Measurements from ENCODE around the gene CRYBG3. TPM values are rescaled to one million over a fixed set of nuclear protein-coding genes. Genes with fewer than 3 reads are reported as not detected.

The CRYBG3 gene
- total RNA-seq, 3 donors from 2014 or later (not counting 1 experiment from before 2014, with no cell fraction given), result 1.1 to 2.4 (median 1.8) TPM

- TF ChIP-seq, protein P1, sequence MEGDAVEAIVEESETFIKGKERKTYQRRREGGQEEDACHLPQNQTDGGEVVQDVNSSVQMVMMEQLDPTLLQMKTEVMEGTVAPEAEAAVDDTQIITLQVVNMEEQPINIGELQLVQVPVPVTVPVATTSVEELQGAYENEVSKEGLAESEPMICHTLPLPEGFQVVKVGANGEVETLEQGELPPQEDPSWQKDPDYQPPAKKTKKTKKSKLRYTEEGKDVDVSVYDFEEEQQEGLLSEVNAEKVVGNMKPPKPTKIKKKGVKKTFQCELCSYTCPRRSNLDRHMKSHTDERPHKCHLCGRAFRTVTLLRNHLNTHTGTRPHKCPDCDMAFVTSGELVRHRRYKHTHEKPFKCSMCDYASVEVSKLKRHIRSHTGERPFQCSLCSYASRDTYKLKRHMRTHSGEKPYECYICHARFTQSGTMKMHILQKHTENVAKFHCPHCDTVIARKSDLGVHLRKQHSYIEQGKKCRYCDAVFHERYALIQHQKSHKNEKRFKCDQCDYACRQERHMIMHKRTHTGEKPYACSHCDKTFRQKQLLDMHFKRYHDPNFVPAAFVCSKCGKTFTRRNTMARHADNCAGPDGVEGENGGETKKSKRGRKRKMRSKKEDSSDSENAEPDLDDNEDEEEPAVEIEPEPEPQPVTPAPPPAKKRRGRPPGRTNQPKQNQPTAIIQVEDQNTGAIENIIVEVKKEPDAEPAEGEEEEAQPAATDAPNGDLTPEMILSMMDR (IDR thresholded peaks at IDR 0.05), result no peak
- no peaks in the 10 kb centered on the region for H3K36me3 Mint-ChIP-seq
- Histone ChIP-seq H3K27ac (ENCODE audit: low read length) (no peak overlapping the region), H3K9me3 (ENCODE audit: control insufficient read depth, insufficient read depth, low read length) (no peaks in the 10 kb centered on the region), H3K27me3 (ENCODE audit: control insufficient read depth, insufficient read depth, low read length) (no peaks in the 10 kb centered on the region), H3K4me1 (ENCODE audit: control insufficient read depth, insufficient read depth, low read length) (peaks cover 4% of the 10 kb centered on the region), H3K4me3 (ENCODE audit: low read length) (no peak overlapping the region), H3K36me3 (ENCODE audit: control insufficient read depth, insufficient read depth, low read length) (no peaks in the 10 kb centered on the region)
- no peak overlapping the region for H3K27ac Mint-ChIP-seq
- no peaks in the 10 kb centered on the region for H3K9me3 Mint-ChIP-seq
- DNase-seq, result peak in 1 of 2 donors; percentile 41
- H3K4me3 Mint-ChIP-seq, result no peak overlapping the region
- peaks cover 5 to 10% of the 10 kb centered on the region in 2 donors for H3K4me1 Mint-ChIP-seq
- no peaks in the 10 kb centered on the region for H3K27me3 Mint-ChIP-seq (ENCODE audit: low read depth in 2 of 2)
- intact Hi-C loops (cut with micrococcal nuclease), result no loop called here
- 54% methylated on average over 4 of the region's 5 CpGs for WGBS (ENCODE audit: insufficient coverage)
- no peak for ATAC-seq
Observed at GRCh38 chr3:97882975-97883598, 61.3 kb downstream of the CRYBG3 start.

- H3K4me3 ChIP-seq (ENCODE audit: low read length), result no peak overlapping the region
- no peaks in the 10 kb centered on the region for H3K9me3 Mint-ChIP-seq
- no peaks in the 10 kb centered on the region for H3K36me3 Mint-ChIP-seq
- no peak for ATAC-seq
- WGBS (ENCODE audit: insufficient coverage), result no CpG with 5 or more reads among the region's 4 CpGs
- H3K27me3 Mint-ChIP-seq (ENCODE audit: low read depth in 2 of 2), result no peaks in the 10 kb centered on the region
- H3K27ac Mint-ChIP-seq, result no peak overlapping the region
- H3K27ac ChIP-seq (ENCODE audit: low read length), result no peak overlapping the region
- H3K36me3 ChIP-seq (ENCODE audit: control insufficient read depth, insufficient read depth, low read length), result no peaks in the 10 kb centered on the region
- H3K9me3 ChIP-seq (ENCODE audit: control insufficient read depth, insufficient read depth, low read length), result no peaks in the 10 kb centered on the region
- peaks cover 4% of the 10 kb centered on the region for H3K4me1 ChIP-seq (ENCODE audit: control insufficient read depth, insufficient read depth, low read length)
- DNase-seq, result no peak
- TF ChIP-seq, protein P1 (IDR thresholded peaks at IDR 0.05), result no peak
- H3K27me3 ChIP-seq (ENCODE audit: control insufficient read depth, insufficient read depth, low read length), result no peaks in the 10 kb centered on the region
- H3K4me1 Mint-ChIP-seq, result peaks cover 5 to 10% of the 10 kb centered on the region in 2 donors
- H3K4me3 Mint-ChIP-seq, result no peak overlapping the region
- intact Hi-C loops (cut with micrococcal nuclease), result no loop called here
Observed at GRCh38 chr3:97883736-97884135, 61.9 kb downstream of the CRYBG3 start.

DNA sequence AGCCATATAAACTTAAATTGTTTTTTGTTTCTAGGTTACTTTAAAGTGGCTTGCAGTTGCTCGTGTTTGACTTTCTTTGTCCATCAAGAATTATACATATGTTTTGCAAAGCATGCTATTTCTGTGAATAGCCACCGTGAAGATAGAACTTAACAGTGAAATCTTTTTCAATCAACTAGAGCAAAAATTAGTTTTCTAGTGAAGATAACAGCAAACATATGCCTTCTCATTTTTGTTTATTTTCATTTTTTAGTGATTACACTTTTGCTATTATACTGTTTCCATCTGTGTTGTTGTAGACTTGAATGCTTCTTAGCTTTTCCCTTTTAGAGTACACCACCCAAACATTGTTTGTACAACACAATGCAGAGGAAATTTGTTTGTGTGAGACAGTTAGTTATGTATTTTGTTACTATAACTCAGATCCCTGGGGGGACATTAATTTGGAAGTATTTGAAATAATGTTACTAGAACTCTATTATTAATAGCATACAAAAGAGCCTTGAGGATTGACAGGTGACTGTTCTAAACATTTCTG lies 62.8 kb downstream of the CRYBG3 start:
- Mint-ChIP-seq H3K9me3 (no peaks in the 10 kb centered on the region), H3K27ac (no peak overlapping the region), H3K4me1 (peaks cover 5 to 10% of the 10 kb centered on the region in 2 donors), H3K36me3 (no peaks in the 10 kb centered on the region), H3K27me3 (ENCODE audit: low read depth in 2 of 2) (no peaks in the 10 kb centered on the region), H3K4me3 (no peak overlapping the region)
- Histone ChIP-seq H3K36me3 (ENCODE audit: control insufficient read depth, insufficient read depth, low read length) (no peaks in the 10 kb centered on the region), H3K4me1 (ENCODE audit: control insufficient read depth, insufficient read depth, low read length) (peaks cover 4% of the 10 kb centered on the region), H3K27ac (ENCODE audit: low read length) (no peak overlapping the region), H3K4me3 (ENCODE audit: low read length) (no peak overlapping the region), H3K9me3 (ENCODE audit: control insufficient read depth, insufficient read depth, low read length) (no peaks in the 10 kb centered on the region), H3K27me3 (ENCODE audit: control insufficient read depth, insufficient read depth, low read length) (no peaks in the 10 kb centered on the region)
- TF ChIP-seq, protein P1 (IDR thresholded peaks at IDR 0.05), result no peak
- WGBS (ENCODE audit: insufficient coverage), result 67% methylated on average over 2 of the region's 2 CpGs
- DNase-seq, result no peak
- intact Hi-C loops (cut with micrococcal nuclease), result no loop called here
- no peak for ATAC-seq
